ENCODE data around the gene RNPEP. TPM values are rescaled to one million over a fixed set of nuclear protein-coding genes. Genes with fewer than 3 reads are reported as not detected.
A peak's percentile ranks its signal among the peaks of the same experiment; 100 is the strongest.

Gene RNPEP
- total and polyA plus RNA-seq, 2 of the 8 experiments (the other 6 are each of a cell fraction or from before 2014, with no cell fraction given): 34.1 to 51.1 TPM

DNA sequence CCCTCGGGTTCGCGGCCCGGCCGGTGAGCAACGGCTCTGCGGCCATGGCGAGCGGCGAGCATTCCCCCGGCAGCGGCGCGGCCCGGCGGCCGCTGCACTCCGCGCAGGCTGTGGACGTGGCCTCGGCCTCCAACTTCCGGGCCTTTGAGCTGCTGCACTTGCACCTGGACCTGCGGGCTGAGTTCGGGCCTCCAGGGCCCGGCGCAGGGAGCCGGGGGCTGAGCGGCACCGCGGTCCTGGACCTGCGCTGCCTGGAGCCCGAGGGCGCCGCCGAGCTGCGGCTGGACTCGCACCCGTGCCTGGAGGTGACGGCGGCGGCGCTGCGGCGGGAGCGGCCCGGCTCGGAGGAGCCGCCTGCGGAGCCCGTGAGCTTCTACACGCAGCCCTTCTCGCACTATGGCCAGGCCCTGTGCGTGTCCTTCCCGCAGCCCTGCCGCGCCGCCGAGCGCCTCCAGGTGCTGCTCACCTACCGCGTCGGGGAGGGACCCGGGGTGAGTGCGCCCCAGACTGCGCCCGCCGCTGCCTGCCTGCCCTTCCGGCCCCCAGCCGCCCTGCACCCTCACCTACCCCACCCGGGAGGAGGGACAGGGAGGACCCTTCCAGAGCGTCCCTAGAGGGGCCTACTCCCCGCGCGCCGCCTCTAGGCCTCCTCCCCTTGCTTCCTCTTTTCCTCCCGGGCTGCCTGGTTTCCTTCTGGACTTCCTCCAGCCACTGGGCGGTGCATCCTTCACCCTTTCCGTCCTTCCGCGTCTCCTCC lies at the start of gene RNPEP (continued):
- 0 out of 2 replicates have a peak, but pooled peaks have one; percentile 6 for TF ChIP-seq BACH1 (IDR thresholded peaks at IDR 0.05; ENCODE audit: low read length)
- TF ChIP-seq SP1 (IDR thresholded peaks at IDR 0.05; ENCODE audit: low read depth, low read length): no peak
- peak; percentile 86 for TF ChIP-seq ASH2L (IDR thresholded peaks at IDR 0.05; ENCODE audit: low read length)
- no peak for TF ChIP-seq SP4 (IDR thresholded peaks at IDR 0.05; ENCODE audit: low read length)
- TF ChIP-seq KDM1A (IDR thresholded peaks at IDR 0.05; ENCODE audit: borderline replicate concordance, low read length): 0 out of 2 replicates have a peak, but pooled peaks have one; percentile 13
- TF ChIP-seq TAF7 (optimal IDR thresholded peaks at IDR 0.05; ENCODE audit: borderline replicate concordance, low read depth, low read length): peak; percentile 81
- TF ChIP-seq EP300 (IDR thresholded peaks at IDR 0.05; ENCODE audit: borderline replicate concordance in 1 of 2, low read depth in 2 of 2, low read length in 2 of 2): 0 out of 3 replicates have a peak, but pooled peaks of 1 of the 2 experiments have one; percentile 6
- TF ChIP-seq POLR2AphosphoS5 (IDR thresholded peaks at IDR 0.05; ENCODE audit: low read depth, low read length): no peak; the same call in 1 of the 2 replicates
- peak in 1 of 3 experiments; percentile 12; a peak in 1 of 4 replicates for TF ChIP-seq CTCF (IDR thresholded peaks at IDR 0.05; ENCODE audit: control extremely low read depth in 1 of 3, insufficient read depth in 1 of 3, low read depth in 1 of 3, low read length in 3 of 3)
- TF ChIP-seq EGR1 (IDR thresholded peaks at IDR 0.05; ENCODE audit: borderline replicate concordance, low read depth, low read length): 0 out of 2 replicates have a peak, but pooled peaks have one; percentile 12
- TF ChIP-seq KDM4A (IDR thresholded peaks at IDR 0.05; ENCODE audit: low read depth, low read length, severe bottlenecking): peak; percentile 92
- no peak for TF ChIP-seq SIRT6 (IDR thresholded peaks at IDR 0.05; ENCODE audit: low read length)
- peak; percentile 91 for TF ChIP-seq PHF8 (conservative IDR thresholded peaks at IDR 0.05; ENCODE audit: low read depth, low read length)
